Breast epithelium (tissue), 3 donors: ENCODE results near the gene XPO1.
"Not testable (repeated sequence)": the region's sequence is repeated elsewhere in the genome, so short reads cannot be mapped to it uniquely, and the experiment has no call there.

ENCODE experiments used
- CTCF ChIP-seq, 3 donors: fragments of 450-650 bp; IDR thresholded peaks; one replicate each; pipeline ENCODE4 v1.5.1; 2016 to 2017; ENCODE audit warnings: antibody characterized with exemption in 3 of 3, mild to moderate bottlenecking in 3 of 3, moderate library complexity in 3 of 3
- POLR2A ChIP-seq: fragments of 450-650 bp; IDR thresholded peaks from one replicate; pipeline ENCODE4 v1.6.1; 2016; ENCODE audit warnings: antibody characterized with exemption, mild to moderate bottlenecking, moderate library complexity
- POLR2AphosphoS5 ChIP-seq, 3 donors: sonication (generic); formaldehyde crosslinking; IDR thresholded peaks; one replicate each; pipeline ENCODE4 v1.6.1; 2017; ENCODE audit warnings: antibody characterized with exemption in 3 of 3

GRCh38 chr2:61468231-61468630, 69.9 kb downstream of the XPO1 start:
- not testable (repeated sequence) for TF ChIP-seq CTCF (IDR thresholded peaks at IDR 0.05); POLR2A; POLR2AphosphoS5 (IDR thresholded peaks at IDR 0.05)
